ENCODE data around the gene TMEM200B.
A peak's percentile ranks its signal among the peaks of the same experiment; 100 is the strongest.
"Not testable (repeated sequence)": the region's sequence is repeated elsewhere in the genome, so short reads cannot be mapped to it uniquely, and the experiment has no call there.

TMEM200B gene
- 0 to 0.81 reads per million in 2 donors for total RNA-seq

DNA sequence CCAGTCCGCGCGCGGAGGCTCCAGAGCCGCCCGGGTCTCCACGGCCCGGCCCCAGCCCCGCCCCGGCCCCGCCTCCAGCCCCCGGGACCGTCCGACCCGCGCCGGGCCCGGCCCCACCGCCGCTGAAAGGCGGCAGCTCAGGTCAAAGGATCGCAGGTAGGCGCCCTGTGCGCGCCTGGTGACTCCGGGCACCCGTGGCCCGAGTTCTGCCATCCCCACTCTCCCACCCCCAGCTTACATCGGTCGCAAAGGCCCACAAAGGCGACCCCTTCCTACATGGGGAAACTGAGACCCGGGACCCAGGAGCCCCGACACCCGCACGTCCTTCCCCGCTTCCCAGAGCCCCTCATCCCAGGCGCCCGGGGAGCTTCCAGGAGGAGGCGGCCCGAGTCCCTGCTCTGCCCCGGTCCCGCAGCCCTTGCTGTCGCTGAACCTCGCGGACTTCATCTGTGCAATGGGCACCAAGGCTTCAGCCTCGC lies at the start of gene TMEM200B:
TSS of gene TMEM200B (minus strand) at position 17 of the 479 bp plus-strand sequence. CDS start 2,075 bp downstream, outside the sequence.
- no peak for DNase-seq

DNA sequence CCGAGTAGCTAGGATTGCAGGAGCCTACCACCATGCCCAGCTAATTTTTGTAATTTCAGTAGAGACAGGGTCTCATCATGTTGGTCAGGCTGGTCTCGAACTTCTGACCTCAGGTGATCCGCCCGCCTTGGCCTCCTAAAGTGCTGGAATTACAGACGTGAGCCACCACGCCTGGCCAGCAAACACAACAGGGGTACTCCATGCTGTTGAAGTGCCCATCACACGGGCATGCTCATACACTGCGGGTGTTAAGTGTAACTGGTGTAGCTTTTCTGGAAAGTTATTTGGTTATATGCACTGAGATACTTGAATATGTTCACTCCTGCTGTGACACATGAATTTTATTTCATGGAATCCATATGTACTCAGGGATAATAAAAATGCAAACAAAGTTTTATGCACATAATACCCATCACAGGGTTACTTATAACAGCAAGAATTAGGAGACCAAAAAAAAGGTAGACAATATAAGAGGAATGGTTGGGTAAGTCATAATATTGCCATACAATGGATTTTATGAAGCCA lies 48.8 kb upstream of the TMEM200B start:
- DNase-seq = no peak

DNA sequence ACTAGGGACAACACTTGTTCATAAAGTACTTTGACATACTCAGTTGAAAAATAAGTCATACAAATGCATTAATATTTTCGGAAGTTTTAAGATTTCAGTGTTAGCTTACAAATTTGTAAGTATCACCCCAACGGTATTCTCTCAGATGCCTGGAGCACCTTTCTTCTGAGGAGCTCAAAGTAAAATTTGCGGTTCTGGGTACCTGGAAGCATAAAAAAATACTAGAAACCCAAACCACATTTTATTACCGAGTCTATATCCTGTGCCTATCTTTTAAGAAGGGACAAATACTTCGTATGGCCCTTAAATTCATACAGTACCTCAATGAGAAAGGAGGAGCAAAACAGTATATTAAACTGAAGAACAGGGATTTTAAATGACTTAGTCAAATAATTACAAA lies 47.8 kb upstream of the TMEM200B start:
- DNase-seq = no peak

DNA sequence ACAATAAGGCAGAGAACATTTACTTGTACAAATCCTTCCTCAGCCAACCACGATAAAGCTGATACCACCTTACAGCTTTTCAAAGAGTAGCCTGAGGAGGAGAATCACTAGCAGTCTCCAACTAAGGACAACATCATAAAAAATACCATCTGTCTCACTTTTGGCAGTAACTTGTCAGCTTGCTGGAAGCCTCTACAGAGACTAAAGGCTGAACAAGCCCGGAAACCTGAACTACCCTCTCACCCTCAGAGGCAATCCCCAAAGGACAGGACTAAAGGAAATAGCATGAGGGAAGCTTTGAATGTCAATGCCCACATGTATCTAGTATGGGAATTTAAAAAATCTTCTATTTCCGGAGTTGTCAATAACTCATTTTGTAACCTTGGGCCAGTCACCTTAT lies 47.4 kb upstream of the TMEM200B start:
- no peak for DNase-seq

DNA sequence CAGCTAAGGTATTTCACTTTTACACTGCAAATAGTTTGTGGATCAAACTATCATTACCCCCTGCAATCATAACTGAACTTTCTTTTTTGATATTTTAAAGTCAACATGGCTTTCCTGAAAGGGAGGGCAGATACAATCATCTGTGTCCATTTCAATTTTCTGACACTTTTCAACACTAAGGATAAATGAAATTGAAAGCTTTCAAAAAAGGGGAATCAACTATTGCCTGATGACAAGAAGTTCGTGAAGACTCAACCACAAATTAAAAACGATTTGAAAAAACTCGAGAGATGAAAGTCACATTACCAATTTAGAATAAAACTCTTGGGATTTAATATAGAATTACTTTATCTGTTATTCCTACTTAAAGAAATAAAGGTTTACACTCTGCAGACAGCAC lies 46.3 kb upstream of the TMEM200B start:
- DNase-seq = no peak

DNA sequence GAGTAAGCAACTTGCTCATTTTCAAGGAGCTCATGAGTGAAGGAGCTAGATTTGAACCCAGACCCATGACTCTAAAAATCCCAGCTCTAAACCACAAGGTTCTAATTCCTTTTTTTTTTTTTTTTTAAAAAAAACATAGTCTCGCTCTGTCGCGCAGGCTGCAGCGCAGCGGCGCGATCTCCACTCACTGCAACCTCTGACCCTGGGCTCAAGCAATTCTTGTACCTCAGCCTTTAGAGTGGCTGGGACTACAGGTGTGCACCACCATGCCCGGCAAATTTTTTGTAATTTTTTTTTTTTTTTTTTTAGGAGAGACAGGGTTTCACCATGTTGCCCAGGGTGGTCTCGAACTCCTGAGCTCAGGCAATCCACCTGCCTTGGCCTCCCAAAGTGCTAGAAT lies 44.2 kb upstream of the TMEM200B start:
- DNase-seq = no peak

DNA sequence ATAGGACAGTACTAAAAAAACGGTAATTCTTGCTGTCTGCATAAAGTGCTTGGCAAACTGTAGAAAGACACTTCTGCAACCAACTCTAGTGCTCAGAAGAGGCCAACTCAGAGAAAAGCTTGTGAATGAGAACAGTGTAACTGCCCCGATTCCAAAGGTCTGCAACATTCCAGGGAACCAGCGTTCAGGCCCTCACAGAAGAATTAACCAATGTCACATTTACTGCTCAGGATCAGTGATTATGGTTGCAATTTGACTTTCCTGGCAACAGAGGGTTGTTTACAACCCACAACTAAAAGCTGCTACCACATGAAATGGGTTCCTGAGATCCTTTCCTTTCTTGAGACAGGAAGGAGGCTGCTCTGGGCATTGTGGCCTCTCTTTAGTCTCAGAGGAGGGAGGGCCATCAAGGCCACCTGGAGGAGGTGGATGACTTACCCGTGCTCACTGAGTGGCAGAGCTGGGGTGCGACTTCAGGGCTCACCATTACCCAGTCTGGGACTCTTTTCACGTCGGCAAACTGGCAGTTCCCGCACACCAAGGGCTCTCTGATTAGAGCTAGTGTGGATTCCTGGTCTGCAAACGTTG lies 42.7 kb upstream of the TMEM200B start:
- peak in 1 of 5 experiments; percentile 19 for DNase-seq

DNA sequence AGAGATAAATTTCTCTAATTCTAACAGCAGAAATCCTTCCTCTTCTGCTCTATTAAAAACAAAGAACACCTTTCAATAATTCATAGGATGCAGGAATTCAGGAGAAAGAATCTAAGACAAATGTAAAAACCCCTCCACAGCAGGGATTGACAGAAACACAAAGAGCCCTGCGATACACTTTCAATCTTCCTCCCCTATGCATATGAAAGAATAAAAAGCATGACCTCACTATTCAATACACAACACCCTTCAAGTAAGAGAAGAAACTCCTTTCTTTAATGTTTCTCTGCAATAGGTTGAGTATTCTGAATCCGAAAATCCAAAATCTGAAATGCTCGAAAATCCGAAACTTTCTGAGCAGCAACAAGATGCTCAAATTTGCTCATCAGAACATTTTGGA lies 40.9 kb upstream of the TMEM200B start:
- DNase-seq = no peak

DNA sequence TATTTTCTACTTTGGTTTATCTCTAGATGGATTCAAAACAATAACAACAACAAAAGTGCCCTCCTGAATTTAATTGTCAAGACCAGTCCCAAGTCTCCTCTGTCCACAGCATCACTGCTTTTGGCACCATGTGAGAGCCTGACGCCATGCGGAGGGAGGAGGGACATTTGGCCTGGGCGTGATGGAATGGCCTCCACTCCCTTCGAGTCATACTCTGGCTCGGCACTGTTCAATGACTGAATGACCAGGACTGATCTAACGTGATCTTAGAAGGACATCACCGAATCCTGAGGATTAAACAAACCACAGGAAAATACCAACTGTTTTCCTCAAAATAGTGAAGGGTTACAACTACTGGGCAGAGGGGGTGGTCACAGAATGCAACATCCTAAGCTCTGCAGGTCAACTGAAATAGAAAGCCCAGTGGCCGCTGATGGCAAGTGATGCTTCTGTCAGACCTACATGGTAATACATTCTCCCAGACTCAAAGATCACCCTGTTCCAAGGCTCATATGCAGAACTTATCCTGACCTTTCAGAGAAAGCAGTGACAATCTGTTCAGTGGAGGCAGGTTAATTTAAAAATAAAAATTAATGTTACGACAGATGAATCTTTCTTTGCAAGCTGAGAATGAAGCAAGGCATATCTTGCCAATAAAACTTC lies 38.9 kb upstream of the TMEM200B start:
- no peak for DNase-seq

DNA sequence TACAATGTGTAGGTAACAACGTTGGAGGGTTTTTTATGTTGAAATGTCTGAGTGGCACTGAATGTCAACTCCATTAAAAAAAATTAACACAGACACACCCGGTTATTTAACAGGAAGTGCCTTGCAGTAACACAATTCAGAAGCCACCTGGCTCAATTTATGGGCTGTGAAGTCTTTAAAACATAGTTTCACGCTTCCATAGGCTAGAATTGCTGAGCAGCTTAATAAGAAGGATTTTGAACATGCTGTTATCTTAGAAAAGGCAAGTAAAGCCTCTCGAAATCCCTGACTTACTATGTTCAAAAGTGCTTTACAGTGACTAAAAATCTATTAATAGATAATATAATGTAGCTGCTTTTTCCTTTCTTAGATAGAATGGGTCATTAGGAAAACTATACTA lies 38.3 kb upstream of the TMEM200B start:
- no peak for DNase-seq

DNA sequence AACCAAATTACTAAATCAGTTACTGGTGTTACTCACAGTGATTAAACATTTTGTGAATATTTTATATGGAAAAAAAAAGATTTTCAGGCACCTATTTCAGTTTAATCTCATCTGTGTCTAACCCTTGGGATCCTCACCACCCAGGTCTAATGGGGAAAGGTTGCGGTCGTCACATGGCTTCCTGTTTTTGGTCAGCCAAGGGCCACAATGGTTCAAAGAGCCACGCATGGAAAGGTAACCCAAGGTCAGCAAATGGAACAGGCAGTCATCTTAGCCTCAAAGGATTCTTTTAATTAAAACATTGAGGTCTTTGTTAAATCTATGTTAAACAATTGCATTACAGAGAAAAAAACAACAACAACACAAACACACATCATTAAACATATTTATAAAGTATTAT lies 36.1 kb upstream of the TMEM200B start:
- no peak for DNase-seq

DNA sequence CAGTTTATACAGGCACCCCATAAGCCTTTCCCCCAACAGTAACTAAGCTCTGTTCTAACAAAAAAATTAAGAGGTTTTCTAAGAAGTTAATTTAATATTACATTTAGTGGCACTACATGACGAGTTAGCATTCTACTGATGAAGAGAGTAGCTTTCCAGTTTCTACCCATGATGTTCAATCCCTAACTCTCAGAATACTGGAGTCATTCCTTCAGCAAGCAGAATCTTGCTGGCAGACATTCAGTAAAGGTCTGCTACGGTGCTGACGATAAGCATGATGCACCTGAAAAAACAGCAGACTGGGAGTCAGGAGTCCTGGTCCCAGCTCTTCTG lies 33.5 kb upstream of the TMEM200B start:
- no peak for DNase-seq

DNA sequence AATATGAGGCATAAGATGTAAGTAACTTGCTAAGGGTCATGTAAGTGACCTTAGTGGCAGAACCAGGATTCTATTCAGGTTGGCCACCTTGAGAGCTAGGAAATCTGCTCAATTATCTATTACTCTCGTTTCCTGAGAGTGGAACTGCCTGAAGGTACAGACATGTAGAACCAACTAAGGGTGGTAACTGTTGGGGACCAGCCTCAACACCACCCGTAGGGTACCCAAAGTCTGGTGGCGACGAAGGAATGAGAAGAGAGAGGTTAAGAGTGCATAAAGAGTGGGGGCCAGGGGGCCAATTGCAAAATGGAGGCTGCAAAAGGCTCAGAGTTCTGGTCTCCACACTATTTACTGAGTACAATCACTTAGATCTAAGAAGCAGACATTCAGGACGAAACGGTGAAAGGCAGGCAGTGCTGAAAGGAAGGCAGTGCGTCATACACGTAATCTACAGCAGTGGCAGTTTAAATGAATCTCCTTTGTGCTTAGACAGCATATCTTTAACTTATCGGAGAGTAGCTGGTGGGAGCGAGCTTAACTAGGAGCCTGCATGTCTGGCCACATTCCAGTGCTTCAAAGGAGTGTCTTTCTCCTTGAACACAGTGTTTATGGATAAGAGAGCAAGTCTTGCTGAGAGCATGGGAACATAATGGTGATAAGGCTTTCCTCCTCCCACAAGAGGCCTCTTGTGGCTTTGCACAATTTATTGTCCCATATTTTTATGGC lies 33.0 kb upstream of the TMEM200B start:
- DNase-seq = no peak

DNA sequence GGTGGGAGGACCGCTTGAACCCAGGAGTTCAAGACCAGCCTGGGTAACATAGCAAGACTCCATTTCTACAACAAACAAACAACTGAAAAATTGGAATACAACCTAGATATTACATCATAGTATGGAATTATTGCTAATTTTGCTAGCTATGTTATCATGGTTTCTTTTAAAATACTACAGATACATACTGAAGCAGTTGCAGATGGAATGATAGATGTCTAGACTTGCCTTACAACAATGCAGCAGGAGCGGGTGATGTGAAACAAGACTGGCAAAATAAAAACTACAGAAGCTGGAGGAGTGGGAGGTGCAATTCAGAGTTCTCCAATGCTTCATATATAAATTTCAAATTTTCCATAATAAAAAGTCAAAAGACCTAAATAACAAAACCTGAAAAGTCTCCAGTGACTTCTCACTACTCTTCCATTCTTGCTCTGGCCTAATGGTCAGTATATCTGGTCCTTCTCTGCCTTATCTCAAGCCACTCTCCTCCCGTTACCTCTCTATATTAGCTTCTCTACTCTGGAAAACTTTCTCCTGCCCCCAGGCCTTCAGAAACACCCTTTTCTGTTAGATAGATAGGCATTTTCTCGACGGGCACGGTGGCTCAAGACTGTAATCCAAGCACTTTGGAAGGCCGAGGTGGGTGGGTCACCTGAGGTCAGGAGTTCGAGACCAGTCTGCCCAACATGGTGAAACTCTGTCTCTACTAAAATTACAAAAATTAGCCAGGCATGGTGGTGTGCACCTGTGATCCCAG lies 28.5 kb upstream of the TMEM200B start:
- no peak for DNase-seq

DNA sequence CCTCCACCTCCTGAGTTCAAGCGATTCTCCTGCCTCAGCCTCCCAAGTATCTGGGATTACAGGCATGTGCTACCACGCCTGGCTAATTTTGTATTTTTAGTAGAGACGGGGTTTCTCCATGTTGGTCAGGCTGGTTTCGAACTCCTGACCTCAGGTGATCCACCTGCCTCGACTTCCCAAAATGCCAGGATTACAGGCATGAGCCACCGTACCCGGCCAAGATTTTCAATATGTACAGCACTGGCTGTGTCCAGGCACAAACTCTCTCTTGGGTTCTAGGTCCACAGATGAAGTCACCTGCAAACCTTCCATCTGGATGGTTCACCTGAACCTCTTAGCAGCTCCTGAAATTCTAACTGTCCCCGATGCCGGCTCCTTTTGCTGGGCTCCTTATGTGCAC lies 26.6 kb upstream of the TMEM200B start:
- not testable (repeated sequence) for DNase-seq

DNA sequence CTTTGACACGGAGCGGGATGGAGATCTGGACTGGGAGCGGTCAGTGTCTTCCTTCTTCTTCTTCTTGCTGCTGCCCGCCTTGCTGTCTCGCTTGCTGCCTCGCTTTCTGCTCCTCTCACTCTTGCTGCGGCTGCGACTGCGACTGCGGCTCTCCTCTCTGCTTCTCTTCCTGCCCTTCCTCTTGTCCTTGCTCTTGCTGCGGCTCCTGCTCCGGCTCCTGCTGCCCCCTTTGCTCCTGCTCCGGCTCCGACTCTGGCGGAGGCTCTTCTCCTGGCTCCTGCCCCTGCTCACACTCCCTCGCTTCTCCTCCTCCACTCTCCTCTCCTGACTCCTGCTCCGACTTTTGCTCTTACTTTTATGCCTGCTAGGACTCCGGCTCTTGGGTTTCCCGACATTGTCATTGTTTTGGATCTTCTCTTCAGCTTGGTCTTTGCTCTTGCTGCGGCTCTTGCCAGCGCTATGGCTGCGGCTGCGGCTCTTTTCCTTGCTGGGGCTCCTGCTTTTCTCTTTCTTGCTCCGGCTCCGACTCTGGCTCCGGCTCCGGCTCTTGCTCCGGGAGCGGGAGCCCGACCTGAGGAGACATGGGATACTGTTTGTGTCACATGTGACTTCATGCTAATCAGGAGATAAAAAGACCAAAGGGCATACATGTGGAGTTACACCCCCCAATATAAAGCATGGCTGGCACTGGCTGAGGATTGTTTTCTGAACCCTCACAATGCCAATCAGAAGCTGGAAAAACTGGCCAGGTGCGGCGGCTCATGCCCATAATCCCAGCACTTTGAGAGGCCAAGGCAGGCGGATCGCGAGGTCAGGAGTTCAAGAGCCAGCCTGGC lies 25.2 kb upstream of the TMEM200B start:
- DNase-seq = no peak

DNA sequence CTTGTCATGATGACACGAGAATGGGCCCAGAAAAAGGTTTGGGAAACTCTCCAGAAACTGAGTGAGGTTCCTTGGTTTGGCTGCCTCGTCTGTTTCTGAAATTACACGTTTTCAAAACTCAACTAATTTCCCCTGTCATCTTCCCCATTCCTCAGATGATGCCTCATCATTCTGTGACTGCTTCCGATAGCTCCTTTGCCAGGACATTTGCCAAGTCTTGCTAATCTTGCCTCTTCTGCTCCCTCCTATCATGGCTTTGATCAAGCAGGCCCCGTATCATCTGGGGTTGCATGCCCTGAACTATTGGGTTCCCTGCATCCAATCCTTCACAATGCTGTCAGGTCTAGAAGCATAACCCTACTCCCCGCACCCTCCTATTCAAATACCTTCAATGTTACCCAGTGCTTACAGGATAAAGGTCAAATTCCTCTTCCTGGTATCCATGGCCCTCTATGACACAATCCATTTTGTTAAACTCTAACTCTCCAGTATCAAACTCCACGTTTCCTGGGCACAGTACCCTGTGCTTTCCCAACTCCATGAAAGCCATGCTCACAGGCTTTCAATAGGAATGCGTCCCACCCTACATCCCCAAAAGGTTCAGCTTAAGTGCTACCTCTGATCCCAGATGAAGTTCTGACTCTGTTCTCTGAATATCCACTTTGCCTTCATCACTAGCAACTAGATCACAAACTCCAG lies 22.2 kb upstream of the TMEM200B start:
- no peak for DNase-seq

DNA sequence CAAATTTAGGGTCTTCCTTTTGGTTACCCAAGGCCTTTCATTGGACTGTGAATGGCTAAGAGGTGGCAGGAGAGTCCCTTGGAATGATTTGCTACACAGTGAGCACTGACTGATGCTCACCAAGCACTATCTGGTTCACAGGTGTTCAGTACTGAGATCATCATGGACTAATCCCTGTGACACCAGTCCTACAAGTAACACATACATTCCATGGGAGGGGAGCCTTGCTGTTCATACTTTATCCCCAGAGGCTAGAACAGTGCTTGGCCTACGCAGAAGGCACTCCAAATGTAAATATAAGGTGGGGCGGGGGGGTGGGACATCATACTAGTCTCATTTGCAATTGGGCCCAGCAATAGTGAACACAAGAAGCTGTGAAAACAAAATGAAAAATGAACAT lies 20.5 kb upstream of the TMEM200B start:
- DNase-seq = no peak

DNA sequence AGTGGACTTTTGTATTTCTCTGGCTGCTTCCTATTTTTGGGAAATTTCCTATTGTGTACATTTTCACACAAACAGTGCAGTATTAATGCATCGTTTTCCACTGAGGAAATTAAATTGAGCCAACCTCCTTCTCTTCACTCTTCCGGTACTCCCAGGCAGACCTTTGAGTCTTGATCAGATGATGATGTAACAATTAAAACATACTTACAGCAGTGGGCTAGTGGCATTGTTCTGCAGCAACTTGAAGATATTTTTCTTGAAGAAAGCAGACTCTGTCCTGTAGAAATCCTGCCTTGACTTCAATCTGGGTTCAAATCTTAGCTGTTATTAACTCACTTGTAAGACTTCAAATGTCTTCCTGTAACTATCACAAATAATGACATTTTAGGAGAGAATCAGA lies 19.0 kb upstream of the TMEM200B start:
- no peak for DNase-seq

DNA sequence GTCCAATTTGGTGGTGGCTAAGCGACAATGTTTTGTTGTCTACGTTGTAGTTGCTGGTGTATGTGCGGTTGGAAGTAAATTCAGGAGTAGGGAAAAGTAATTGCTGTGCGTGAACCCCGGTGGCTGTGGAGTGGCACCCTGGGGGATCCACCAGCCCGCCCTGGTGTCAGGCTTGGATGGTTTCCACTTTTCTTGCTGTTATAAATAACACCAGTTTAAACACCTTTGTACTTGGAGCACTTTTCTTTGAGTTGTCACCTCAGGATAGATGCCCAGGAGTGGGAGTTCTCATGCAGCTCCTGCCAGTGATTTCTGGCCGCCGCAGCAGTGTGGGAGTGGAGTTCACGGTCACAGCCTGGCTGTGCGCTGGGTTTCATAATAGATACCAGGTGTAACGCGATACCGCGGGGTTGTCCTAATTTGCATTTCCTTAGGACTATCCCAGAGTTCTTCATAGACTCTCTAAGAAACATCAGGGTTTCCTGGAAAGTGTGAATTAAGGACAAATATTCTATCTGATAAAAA lies 12.8 kb upstream of the TMEM200B start:
- no peak for DNase-seq

DNA sequence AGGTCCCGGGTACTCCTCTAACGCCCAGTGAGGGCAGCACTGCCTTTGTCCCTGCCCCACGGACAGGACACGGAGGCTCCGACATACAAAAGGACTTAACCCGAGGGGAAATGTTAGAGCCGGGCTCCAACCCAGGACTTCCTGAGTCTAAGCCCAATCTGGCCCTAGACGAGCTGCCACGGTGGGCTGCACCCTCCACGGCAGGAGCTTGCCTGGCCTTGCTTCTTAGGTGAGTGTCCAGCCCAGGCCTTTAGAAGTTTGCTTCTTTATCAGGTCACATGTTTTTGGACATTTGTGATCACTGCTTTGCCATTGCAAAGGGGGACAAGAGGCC lies 11.0 kb upstream of the TMEM200B start:
- no peak for DNase-seq

All from T-helper 2 cell (primary cell).